ENCODE results near the gene ADAMTS4.

DNA sequence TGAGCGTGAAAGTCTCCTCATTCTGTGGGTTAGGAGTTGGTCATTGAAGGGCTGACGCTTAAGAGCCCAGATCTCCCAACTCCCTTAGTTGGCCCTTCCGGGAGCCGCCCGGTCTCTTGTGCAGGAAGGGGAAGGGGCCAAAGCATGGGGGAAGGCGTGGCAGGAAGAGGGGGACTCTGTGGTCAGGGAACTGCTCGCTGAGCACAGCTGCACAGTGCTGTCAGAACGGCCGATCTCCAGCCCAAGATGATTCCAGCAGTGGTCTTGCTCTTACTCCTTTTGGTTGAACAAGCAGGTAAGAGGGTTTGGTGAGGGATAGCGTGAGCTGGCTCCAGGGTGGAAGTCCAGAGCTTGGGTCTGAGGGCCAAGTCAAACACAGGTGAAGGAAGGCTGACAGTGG, 16.2 kb upstream of the ADAMTS4 start, which contains the start of gene FCER1G:
- no peak for TF ChIP-seq POLR2A (IDR thresholded peaks at IDR 0.05; ENCODE audit: low read depth, low read length)
- TF ChIP-seq RCOR1 (IDR thresholded peaks at IDR 0.05; ENCODE audit: insufficient replicate concordance, low read length) = no peak
- TF ChIP-seq RAD21 (IDR thresholded peaks at IDR 0.05; ENCODE audit: low read length) = no peak
- no peak for TF ChIP-seq CTCF (conservative IDR thresholded peaks at IDR 0.05; ENCODE audit: low read depth, low read length)
- no peak for TF ChIP-seq NFE2L2 (IDR thresholded peaks at IDR 0.05; ENCODE audit: low read depth, low read length)
- TF ChIP-seq USF2 (IDR thresholded peaks at IDR 0.05; ENCODE audit: low read depth, low read length) = no peak
- TF ChIP-seq RFX5 (IDR thresholded peaks at IDR 0.05; ENCODE audit: low read depth, low read length) = no peak

All from IMR-90 (cell line).